Calu3 (cell line): ENCODE data around the gene MAPK8IP1. TPM values are rescaled to one million over a fixed set of nuclear protein-coding genes. Genes with fewer than 3 reads are reported as not detected.

ENCODE experiments used
- BruUV-seq: library from RNA; stranded (reverse); fragments of 400-500 nt; replicated peaks from 2 replicates; lab custom pipeline; 2021; lab: Mats Ljungman, UMichigan
- CTCF ChIA-PET: fragments of 300-600 bp; sonication (Branson Sonifier 250); formaldehyde crosslinking; loops from one replicate; lab custom pipeline; 2022; ENCODE audit warnings: antibody characterized with exemption; lab: Charles Lee
- DNase-seq: peaks from one replicate; pipeline ENCODE4 v3.0.0; 2022
- H3K27ac Mint-ChIP-seq: one replicate; pipeline ENCODE4 v1.8.0; 2022; ENCODE audit warnings: mixed read lengths; ENCODE audit not compliant: unreplicated experiment
- H3K27me3 Mint-ChIP-seq: one replicate; pipeline ENCODE4 v1.8.0; 2022; ENCODE audit warnings: mixed read lengths; ENCODE audit not compliant: unreplicated experiment
- H3K36me3 Mint-ChIP-seq: one replicate; pipeline ENCODE4 v1.8.0; 2022; ENCODE audit warnings: mild to moderate bottlenecking, moderate library complexity, mixed read lengths; ENCODE audit not compliant: insufficient read depth, unreplicated experiment
- H3K4me1 Mint-ChIP-seq: one replicate; pipeline ENCODE4 v1.8.0; 2022; ENCODE audit warnings: mild to moderate bottlenecking, low read depth, mixed read lengths; ENCODE audit not compliant: unreplicated experiment
- H3K4me3 Mint-ChIP-seq: one replicate; pipeline ENCODE4 v1.8.0; 2022; ENCODE audit warnings: mild to moderate bottlenecking, low read depth, moderate library complexity, mixed read lengths; ENCODE audit not compliant: unreplicated experiment
- H3K9me3 Mint-ChIP-seq: one replicate; pipeline ENCODE4 v1.8.0; 2022; ENCODE audit warnings: low read depth, mixed read lengths; ENCODE audit not compliant: unreplicated experiment
- intact Hi-C: fragments of 100-400 bp; cut with micrococcal nuclease; formaldehyde crosslinking; loops from one replicate; pipeline ENCODE4 v1.10.0; 2022; ENCODE audit not compliant: unreplicated experiment
- total RNA-seq: library from RNA; stranded (reverse); gene quantifications from 2 replicates; pipeline ENCODE4 v1.2.3, GENCODE V29; 2022
- TF ChIP-seq, protein P1 (sequence below): fragments of 200-600 bp; IDR thresholded peaks from one replicate; pipeline ENCODE4 v1.8.0; 2022; ENCODE audit warnings: antibody characterized with exemption; ENCODE audit not compliant: unreplicated experiment

Gene MAPK8IP1
- total RNA-seq, 1 experiment from 2014 or later: 4.1 TPM

DNA sequence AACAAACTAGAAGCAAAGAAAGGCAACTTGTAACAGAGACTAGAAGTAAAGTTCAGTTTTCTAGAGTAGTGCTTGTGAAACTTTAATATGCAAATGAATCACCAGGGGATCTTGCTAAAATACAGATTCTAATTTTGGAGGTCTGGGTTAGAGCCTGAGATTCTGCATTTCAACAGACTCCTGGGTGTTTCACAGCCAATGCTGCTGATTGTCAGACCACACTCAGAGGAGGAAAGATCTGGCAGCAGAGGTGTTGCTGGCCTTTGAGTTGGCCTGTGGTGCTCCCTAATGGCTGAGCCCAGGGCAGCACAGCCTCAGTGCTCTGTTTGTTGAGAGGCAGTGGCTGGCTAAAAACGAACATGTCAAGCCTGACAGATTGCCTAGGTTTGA lies 32.7 kb upstream of the MAPK8IP1 start:
- Mint-ChIP-seq H3K4me3 (no peak overlapping the region), H3K27me3 (no peaks in the 10 kb centered on the region), H3K9me3 (no peaks in the 10 kb centered on the region), H3K27ac (no peak overlapping the region), H3K4me1 (peaks cover 9% of the 10 kb centered on the region), H3K36me3 (peaks cover 6% of the 10 kb centered on the region)
- TF ChIP-seq, protein P1, sequence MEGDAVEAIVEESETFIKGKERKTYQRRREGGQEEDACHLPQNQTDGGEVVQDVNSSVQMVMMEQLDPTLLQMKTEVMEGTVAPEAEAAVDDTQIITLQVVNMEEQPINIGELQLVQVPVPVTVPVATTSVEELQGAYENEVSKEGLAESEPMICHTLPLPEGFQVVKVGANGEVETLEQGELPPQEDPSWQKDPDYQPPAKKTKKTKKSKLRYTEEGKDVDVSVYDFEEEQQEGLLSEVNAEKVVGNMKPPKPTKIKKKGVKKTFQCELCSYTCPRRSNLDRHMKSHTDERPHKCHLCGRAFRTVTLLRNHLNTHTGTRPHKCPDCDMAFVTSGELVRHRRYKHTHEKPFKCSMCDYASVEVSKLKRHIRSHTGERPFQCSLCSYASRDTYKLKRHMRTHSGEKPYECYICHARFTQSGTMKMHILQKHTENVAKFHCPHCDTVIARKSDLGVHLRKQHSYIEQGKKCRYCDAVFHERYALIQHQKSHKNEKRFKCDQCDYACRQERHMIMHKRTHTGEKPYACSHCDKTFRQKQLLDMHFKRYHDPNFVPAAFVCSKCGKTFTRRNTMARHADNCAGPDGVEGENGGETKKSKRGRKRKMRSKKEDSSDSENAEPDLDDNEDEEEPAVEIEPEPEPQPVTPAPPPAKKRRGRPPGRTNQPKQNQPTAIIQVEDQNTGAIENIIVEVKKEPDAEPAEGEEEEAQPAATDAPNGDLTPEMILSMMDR: no peak
- intact Hi-C loops: no loop called here
- no TSS peak for BruUV-seq
- DNase-seq: no peak
- CTCF ChIA-PET: no interaction called here

DNA sequence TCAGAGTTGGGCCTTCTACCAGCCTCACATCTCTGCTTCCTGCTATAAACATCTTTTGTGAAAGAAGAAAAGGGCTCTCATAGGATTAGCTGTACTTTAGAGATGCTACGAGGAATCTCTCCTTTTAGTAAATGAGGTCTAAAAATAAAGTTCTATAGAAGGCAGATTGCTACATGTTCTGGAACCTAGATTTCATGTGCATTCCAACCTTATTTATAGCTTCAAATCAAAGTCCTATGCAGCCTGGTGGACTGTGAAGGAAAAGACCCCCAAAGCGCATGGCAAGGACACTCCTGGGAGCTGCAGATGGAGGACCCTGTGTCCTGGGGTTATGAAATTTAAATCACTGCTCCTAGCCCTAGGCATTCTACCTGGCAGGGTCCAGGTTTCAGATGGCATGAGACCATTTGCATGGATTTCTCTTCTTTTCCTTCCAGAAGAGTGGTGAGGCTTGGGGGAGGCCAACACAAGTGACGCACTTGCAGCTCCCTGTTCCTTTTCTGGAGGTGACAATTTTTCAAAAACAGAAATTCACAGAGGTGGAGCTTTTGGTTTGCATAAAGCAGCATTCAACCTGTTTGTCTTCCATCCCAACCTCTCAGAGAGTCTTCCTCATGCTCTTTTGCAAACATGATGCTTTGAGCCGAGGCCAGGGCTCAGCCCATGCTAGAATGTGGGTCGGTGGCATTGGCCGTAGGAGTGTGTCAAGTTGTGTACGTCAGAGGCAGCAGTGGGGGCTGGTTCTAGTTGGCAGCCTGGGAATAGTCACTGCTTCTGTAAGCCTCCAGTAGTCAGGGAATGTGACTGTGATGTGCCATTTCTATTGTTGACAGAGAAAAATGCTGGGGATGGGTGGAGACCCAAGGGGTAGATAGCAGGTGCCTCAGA lies 31.9 kb upstream of the MAPK8IP1 start:
- no peak overlapping the region for H3K4me3 Mint-ChIP-seq
- peaks cover 5% of the 10 kb centered on the region for H3K4me1 Mint-ChIP-seq
- TF ChIP-seq, protein P1: no peak
- intact Hi-C loops: no loop called here
- CTCF ChIA-PET: interaction anchor here (0.6 kb wide), 1 partner anchor 80 kb away, joined by 3 read pairs; no protein-coding TSS in a partner anchor
- no peaks in the 10 kb centered on the region for H3K27me3 Mint-ChIP-seq
- no peaks in the 10 kb centered on the region for H3K9me3 Mint-ChIP-seq
- no TSS peak for BruUV-seq
- no peak for DNase-seq
- H3K36me3 Mint-ChIP-seq: no peaks in the 10 kb centered on the region
- no peak overlapping the region for H3K27ac Mint-ChIP-seq

DNA sequence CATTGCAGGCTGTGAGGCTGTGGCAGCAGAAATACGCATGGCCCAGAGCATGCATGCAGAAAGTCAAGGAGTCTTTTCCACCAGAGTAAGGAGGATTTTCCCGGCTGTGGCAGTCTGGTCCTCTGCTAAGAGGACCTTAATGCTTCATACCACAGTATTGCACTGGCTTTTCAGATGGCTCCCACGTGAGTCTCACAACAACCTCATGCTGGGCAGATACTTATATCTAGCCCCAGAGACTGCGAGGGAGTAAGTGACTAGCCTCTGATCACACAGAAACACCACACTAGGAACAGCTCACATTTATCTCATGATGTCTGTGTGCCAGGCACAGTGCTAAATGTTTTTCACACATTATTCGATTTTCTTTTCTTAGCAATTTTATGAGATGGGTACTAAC lies 30.1 kb upstream of the MAPK8IP1 start:
- CTCF ChIA-PET: interaction anchor here (0.6 kb wide), 1 partner anchor 604 kb away, joined by 3 read pairs; no protein-coding TSS in a partner anchor
- Mint-ChIP-seq H3K36me3 (peaks cover 6% of the 10 kb centered on the region), H3K4me1 (no peaks in the 10 kb centered on the region), H3K4me3 (no peak overlapping the region), H3K9me3 (no peaks in the 10 kb centered on the region), H3K27me3 (no peaks in the 10 kb centered on the region), H3K27ac (no peak overlapping the region)
- intact Hi-C loops: no loop called here
- no TSS peak for BruUV-seq
- no peak for DNase-seq
- TF ChIP-seq, protein P1: no peak

DNA sequence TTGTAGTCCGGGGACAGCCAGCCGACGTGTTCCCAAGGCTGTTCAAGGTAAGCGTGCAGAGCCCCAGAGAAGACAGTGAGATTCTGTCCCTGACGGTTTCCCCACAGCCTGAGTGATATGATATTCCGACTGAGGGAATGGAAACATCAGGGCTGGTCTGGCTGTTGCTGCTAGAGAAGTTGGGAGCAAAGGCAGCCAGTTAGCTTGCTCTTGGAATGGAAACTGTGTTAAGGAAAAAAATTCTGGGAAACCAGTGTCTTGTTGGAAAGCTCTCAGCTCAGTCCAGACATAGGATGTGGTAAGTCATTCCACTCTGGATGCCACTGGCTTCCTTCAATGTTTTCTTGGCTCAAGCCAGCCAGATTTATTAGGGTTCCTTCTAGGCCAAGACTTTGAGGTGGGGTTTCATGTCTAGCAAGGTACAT lies 29.4 kb upstream of the MAPK8IP1 start:
- Mint-ChIP-seq H3K4me1 (no peaks in the 10 kb centered on the region), H3K9me3 (no peaks in the 10 kb centered on the region), H3K27me3 (no peaks in the 10 kb centered on the region), H3K36me3 (peaks cover 6% of the 10 kb centered on the region), H3K27ac (no peak overlapping the region), H3K4me3 (no peak overlapping the region)
- BruUV-seq: no TSS peak
- intact Hi-C loops: no loop called here
- no peak for DNase-seq
- CTCF ChIA-PET: interaction anchor here (0.7 to 1.1 kb wide), 2 partner anchors 9 to 279 kb away, joined by 3 to 5 read pairs; no protein-coding TSS in a partner anchor
- TF ChIP-seq, protein P1: no peak
